Loucy (cell line): ENCODE measurements around the gene GLDC.

ENCODE experiments used
- H2AFZ ChIP-seq: fragments of 200-600 bp; sonication (generic); 2 replicates; pipeline ENCODE4 v1.6.0; 2016; ENCODE audit warnings: antibody characterized with exemption, mild to moderate bottlenecking, low read length, moderate library complexity
- H3F3A ChIP-seq: fragments of 200-600 bp; 2 replicates; pipeline ENCODE4 v1.6.0; 2016; ENCODE audit warnings: antibody characterized with exemption, low read depth, mild to moderate bottlenecking
- H3K27me3 ChIP-seq: fragments of 200-600 bp; sonication (generic); 2 replicates; pipeline ENCODE4 v1.6.1; 2014; ENCODE audit warnings: low read length, mild to moderate bottlenecking; ENCODE audit not compliant: insufficient read depth, poor library complexity, severe bottlenecking
- H3K36me3 ChIP-seq: fragments of 200-600 bp; sonication (generic); 2 replicates; pipeline ENCODE4 v1.6.1; 2016; ENCODE audit warnings: low read length; ENCODE audit not compliant: insufficient read depth
- H3K4me1 ChIP-seq: fragments of 200-600 bp; sonication (generic); 2 replicates; pipeline ENCODE4 v1.5.1; 2014; ENCODE audit warnings: low read length, mild to moderate bottlenecking; ENCODE audit not compliant: insufficient read depth, poor library complexity, severe bottlenecking
- H3K4me2 ChIP-seq: fragments of 200-600 bp; sonication (generic); 2 replicates; pipeline ENCODE4 v1.6.0; 2014; ENCODE audit warnings: antibody characterized with exemption, low read length, low read depth, mild to moderate bottlenecking; ENCODE audit not compliant: poor library complexity, severe bottlenecking
- H3K4me3 ChIP-seq: fragments of 200-600 bp; sonication (generic); 2 replicates; pipeline ENCODE4 v1.5.1; 2014; ENCODE audit warnings: low read length, mild to moderate bottlenecking, mixed read lengths; ENCODE audit not compliant: poor library complexity, severe bottlenecking
- H3K79me2 ChIP-seq: fragments of 200-600 bp; sonication (generic); 2 replicates; pipeline ENCODE4 v1.6.1; 2014; ENCODE audit warnings: low read length; ENCODE audit not compliant: insufficient read depth
- H3K9ac ChIP-seq: fragments of 200-600 bp; sonication (generic); 2 replicates; pipeline ENCODE4 v1.6.0; 2014; ENCODE audit warnings: mild to moderate bottlenecking, low read depth, low read length, moderate library complexity; ENCODE audit not compliant: poor library complexity, severe bottlenecking
- H3K9me2 ChIP-seq: fragments of 200-600 bp; sonication (generic); replicated peaks from 2 replicates; pipeline ENCODE4 v1.6.1; 2016; ENCODE audit warnings: low read depth, low read length, mixed read lengths
- H3K9me3 ChIP-seq: fragments of 200-600 bp; sonication (generic); 2 replicates; pipeline ENCODE4 v1.6.1; 2014; ENCODE audit warnings: mild to moderate bottlenecking, antibody characterized with exemption, low read length, low read depth; ENCODE audit not compliant: insufficient read depth
- H4K20me1 ChIP-seq: fragments of 200-600 bp; sonication (generic); 2 replicates; pipeline ENCODE4 v1.6.0; 2014; ENCODE audit warnings: antibody characterized with exemption, low read length, mild to moderate bottlenecking; ENCODE audit not compliant: insufficient read depth, poor library complexity, severe bottlenecking
- CTCF ChIP-seq: fragments of 200-600 bp; sonication (generic); conservative IDR thresholded peaks from 2 replicates; pipeline ENCODE4 v1.5.1; 2014; ENCODE audit warnings: mild to moderate bottlenecking, antibody characterized with exemption, low read length
- EZH2phosphoT487 ChIP-seq: fragments of 200-600 bp; IDR thresholded peaks from 2 replicates; pipeline ENCODE4 v1.6.1; 2018; ENCODE audit warnings: antibody characterized with exemption, mild to moderate bottlenecking, moderate library complexity, borderline replicate concordance

Gene GLDC

GRCh38 chr9:6609497-6610016 lies 36.0 kb downstream of the GLDC start:
- Histone ChIP-seq H3K4me1 (peaks cover 7% of the 10 kb centered on the region), H3K4me3 (no peak overlapping the region), H3F3A (no peaks in the 10 kb centered on the region), H3K4me2 (no peak overlapping the region), H4K20me1 (no peaks in the 10 kb centered on the region), H3K9me2 (no peaks in the 10 kb centered on the region), H3K9ac (no peak overlapping the region), H3K9me3 (no peaks in the 10 kb centered on the region), H2AFZ (no peak overlapping the region), H3K36me3 (no peaks in the 10 kb centered on the region), H3K27me3 (no peaks in the 10 kb centered on the region), H3K79me2 (no peaks in the 10 kb centered on the region)
- TF ChIP-seq EZH2phosphoT487 (no peak), CTCF (no peak)

DNA sequence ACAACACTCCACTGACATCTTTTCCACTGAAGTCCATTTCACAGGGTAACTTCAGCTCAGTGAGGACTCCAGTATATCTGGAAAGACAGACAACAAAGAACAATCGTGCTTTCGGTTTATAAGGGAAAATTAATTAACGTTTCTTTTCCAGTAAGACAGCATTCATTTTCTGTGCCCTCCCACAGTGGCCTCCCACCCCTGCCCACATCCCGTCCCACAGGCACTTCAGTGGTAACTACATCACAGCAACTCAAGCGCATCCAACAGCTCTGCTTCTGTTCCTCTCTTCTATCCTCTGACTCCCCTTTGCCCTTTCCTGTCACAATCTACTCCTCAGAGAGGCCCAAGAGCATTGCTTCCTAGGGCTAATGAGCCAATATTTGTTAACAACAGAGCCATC lies 40.3 kb downstream of the GLDC start:
- H2AFZ ChIP-seq: peak overlapping the region; percentile 44
- peaks cover 9% of the 10 kb centered on the region for H3K4me1 ChIP-seq
- no peaks in the 10 kb centered on the region for H3K9me3 ChIP-seq
- no peaks in the 10 kb centered on the region for H3K27me3 ChIP-seq
- no peaks in the 10 kb centered on the region for H3F3A ChIP-seq
- peak overlapping the region; percentile 50 for H3K4me3 ChIP-seq
- no peaks in the 10 kb centered on the region for H3K36me3 ChIP-seq
- TF ChIP-seq CTCF: no peak
- no peak for TF ChIP-seq EZH2phosphoT487
- H3K9me2 ChIP-seq: no peaks in the 10 kb centered on the region
- no peak overlapping the region for H3K9ac ChIP-seq
- peak overlapping the region; percentile 47 for H3K4me2 ChIP-seq
- H4K20me1 ChIP-seq: no peaks in the 10 kb centered on the region
- no peaks in the 10 kb centered on the region for H3K79me2 ChIP-seq

DNA sequence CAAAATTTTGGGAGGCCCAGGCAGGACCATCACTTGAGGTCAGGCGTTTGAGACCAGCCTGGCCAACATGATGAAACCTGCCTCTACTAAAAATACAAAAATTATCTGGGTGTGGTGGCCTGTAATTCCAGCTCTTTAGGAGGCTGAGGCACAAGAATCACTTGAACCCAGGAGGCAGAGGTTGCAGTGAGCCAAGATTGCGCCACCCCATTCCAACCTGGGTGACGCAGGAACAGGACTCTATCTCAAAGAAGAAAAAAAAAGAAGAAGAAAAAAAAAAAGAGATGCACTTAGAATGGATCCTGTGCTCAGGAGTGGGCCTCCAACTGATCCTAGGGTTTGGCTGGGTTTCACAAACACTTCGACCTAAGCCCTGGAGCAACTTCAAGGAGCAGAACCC lies 45.1 kb downstream of the GLDC start:
- H3K9me3 ChIP-seq: no peaks in the 10 kb centered on the region

More for the DNA sequence above, 45.1 kb downstream of the GLDC start:
- Histone ChIP-seq H3K9ac (no peak overlapping the region), H3F3A (no peaks in the 10 kb centered on the region), H3K36me3 (no peaks in the 10 kb centered on the region), H3K79me2 (no peaks in the 10 kb centered on the region), H3K9me2 (no peaks in the 10 kb centered on the region), H4K20me1 (no peaks in the 10 kb centered on the region), H3K4me1 (peaks cover 7% of the 10 kb centered on the region), H3K27me3 (no peaks in the 10 kb centered on the region), H3K4me2 (no peak overlapping the region), H3K4me3 (no peak overlapping the region), H2AFZ (no peak overlapping the region)
- TF ChIP-seq EZH2phosphoT487 (no peak), CTCF (no peak)
